Erythroblast (primary cell): ENCODE results near the gene S100A12.

ENCODE experiments used
- GATA1 ChIP-seq: IDR thresholded peaks from 2 replicates; pipeline ENCODE4 v1.6.1; 2011; ENCODE audit warnings: low read depth, mild to moderate bottlenecking, control low read depth, low read length, moderate library complexity
- POLR2A ChIP-seq: IDR thresholded peaks from 2 replicates; pipeline ENCODE4 v1.6.1; 2011; ENCODE audit warnings: mild to moderate bottlenecking, low read length

DNA sequence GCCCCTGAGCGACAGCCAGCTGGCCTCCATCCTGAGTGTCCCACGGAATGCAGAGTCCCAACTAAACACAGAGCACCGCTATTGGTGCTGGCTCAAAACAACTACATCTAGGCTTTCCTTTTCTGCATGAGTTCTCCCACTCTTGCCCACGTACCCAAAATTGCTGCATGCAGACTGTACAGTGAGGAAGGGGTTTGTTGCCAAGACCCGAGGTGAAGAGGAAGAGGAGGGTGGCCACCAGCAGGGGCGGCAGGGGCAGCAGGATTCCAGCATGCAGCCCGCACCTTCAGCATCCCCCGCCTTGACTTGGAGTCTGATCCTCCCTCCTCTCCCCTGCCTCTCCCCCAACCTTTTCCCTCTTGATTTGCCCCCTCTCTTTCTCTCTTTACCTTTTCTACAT, 9.7 kb downstream of the S100A12 start:
- no peak for TF ChIP-seq POLR2A
- TF ChIP-seq GATA1 = no peak
